Measurements from ENCODE around the gene CDC42EP5. TPM values are rescaled to one million over a fixed set of nuclear protein-coding genes. Genes with fewer than 3 reads are reported as not detected.
"Not testable (repeated sequence)": the region's sequence is repeated elsewhere in the genome, so short reads cannot be mapped to it uniquely, and the experiment has no call there.

CDC42EP5 gene
- total RNA-seq, 1 donor from 2014 or later, result 33.4 TPM

GRCh38 chr19:54449701-54450069 is 23.4 kb downstream of the CDC42EP5 start:
- no peaks in the 10 kb centered on the region for H3K9me3 ChIP-seq
- peak overlapping the region; percentile 95 for H3K27ac ChIP-seq
- H3K4me3 ChIP-seq, result peak overlapping the region; percentile 62 to 90
- H3K27me3 ChIP-seq, result no peaks in the 10 kb centered on the region
- H3K4me1 ChIP-seq, result peaks cover 55% of the 10 kb centered on the region
- intact Hi-C loops (cut with DNase I), result no loop called here
- no peak for TF ChIP-seq POLR2A (IDR thresholded peaks at IDR 0.05)
- TF ChIP-seq POLR2AphosphoS5 (IDR thresholded peaks at IDR 0.05; ENCODE audit: insufficient read depth in 1 of 2, low read depth in 1 of 2), result no peak
- no peak for TF ChIP-seq CTCF (IDR thresholded peaks at IDR 0.05)
- no peak for DNase-seq (ENCODE audit: extremely low spot score in 2 of 2)
- H3K36me3 ChIP-seq, result peaks cover 4 to 38% of the 10 kb centered on the region in 2 donors

- DNase-seq (ENCODE audit: extremely low spot score in 2 of 2), result peak in 1 of 2 donors; percentile 99
- H3K27me3 ChIP-seq, result no peaks in the 10 kb centered on the region
- peak within 1 kb of the TSS; percentile 95 for H3K27ac ChIP-seq
- TF ChIP-seq POLR2A (IDR thresholded peaks at IDR 0.05), result peak in 1 of 2 donors; percentile 90
- peak; percentile 92 to 99 for TF ChIP-seq POLR2AphosphoS5 (IDR thresholded peaks at IDR 0.05; ENCODE audit: insufficient read depth in 1 of 2, low read depth in 1 of 2)
- TF ChIP-seq CTCF (IDR thresholded peaks at IDR 0.05), result no peak
- H3K4me3 ChIP-seq, result peak within 1 kb of the TSS; percentile 62 to 90
- H3K4me1 ChIP-seq, result peaks cover 55% of the 10 kb centered on the region
- H3K36me3 ChIP-seq, result peaks cover 2 to 38% of the 10 kb centered on the region in 2 donors
- H3K9me3 ChIP-seq, result no peaks in the 10 kb centered on the region
- intact Hi-C loops (cut with DNase I), result no loop called here
Measured at GRCh38 chr19:54448774-54449700, 24.1 kb downstream of the CDC42EP5 start, which contains the start of gene LENG8. Gene LENG8, plus strand, starts transcription at chr19:54449199. Its CDS starts 2,146 bp downstream, at chr19:54451345.

- peaks cover 0 to 31% of the 10 kb centered on the region in 2 donors for H3K36me3 ChIP-seq
Measured at GRCh38 chr19:54448040-54448773, 24.9 kb downstream of the CDC42EP5 start.

GRCh38 chr19:54446349-54446748 is 26.7 kb downstream of the CDC42EP5 start:
- DNase-seq (ENCODE audit: extremely low spot score in 2 of 2); H3K4me3 ChIP-seq; intact Hi-C loops (cut with DNase I); H3K27me3 ChIP-seq; H3K27ac ChIP-seq; H3K9me3 ChIP-seq: not testable (repeated sequence)
- peaks cover 0 to 12% of the 10 kb centered on the region in 2 donors for H3K36me3 ChIP-seq
- peaks cover 41% of the 10 kb centered on the region for H3K4me1 ChIP-seq

More at GRCh38 chr19:54448040-54448773, 24.9 kb downstream of the CDC42EP5 start:
- Histone ChIP-seq H3K27me3 (no peaks in the 10 kb centered on the region), H3K27ac (peak overlapping the region; percentile 95), H3K9me3 (no peaks in the 10 kb centered on the region), H3K4me3 (peak overlapping the region; percentile 62 to 90), H3K4me1 (peaks cover 55% of the 10 kb centered on the region)
- no peak for DNase-seq (ENCODE audit: extremely low spot score in 2 of 2)
- TF ChIP-seq CTCF (IDR thresholded peaks at IDR 0.05) (no peak), POLR2AphosphoS5 (IDR thresholded peaks at IDR 0.05; ENCODE audit: insufficient read depth in 1 of 2, low read depth in 1 of 2) (no peak), POLR2A (IDR thresholded peaks at IDR 0.05) (no peak)
- intact Hi-C loops (cut with DNase I), result no loop called here

GRCh38 chr19:54444737-54445136 is 28.4 kb downstream of the CDC42EP5 start:
- Histone ChIP-seq H3K4me3 (no peak overlapping the region), H3K4me1 (peaks cover 25% of the 10 kb centered on the region), H3K9me3 (no peaks in the 10 kb centered on the region), H3K36me3 (peaks cover 0 to 9% of the 10 kb centered on the region in 2 donors), H3K27ac (no peak overlapping the region), H3K27me3 (no peaks in the 10 kb centered on the region)
- intact Hi-C loops (cut with DNase I), result no loop called here
- no peak for DNase-seq (ENCODE audit: extremely low spot score in 2 of 2)
- TF ChIP-seq POLR2A (IDR thresholded peaks at IDR 0.05) (no peak), POLR2AphosphoS5 (IDR thresholded peaks at IDR 0.05; ENCODE audit: insufficient read depth in 1 of 2, low read depth in 1 of 2) (no peak), CTCF (IDR thresholded peaks at IDR 0.05) (no peak)

All from vagina (tissue), 2 donors.